Measurements from ENCODE around the gene CORO1C. TPM values are rescaled to one million over a fixed set of nuclear protein-coding genes. Genes with fewer than 3 reads are reported as not detected.

Gene CORO1C
- total RNA-seq, 2 donors from 2014 or later, result 59.6 to 70.7 TPM

- Histone ChIP-seq H3K27ac (no peak overlapping the region), H3K4me1 (peaks cover 0 to 12% of the 10 kb centered on the region in 2 donors), H3K9me3 (no peaks in the 10 kb centered on the region), H3K36me3 (no peaks in the 10 kb centered on the region), H3K4me3 (no peak overlapping the region), H3K27me3 (no peaks in the 10 kb centered on the region)
- DNase-seq (ENCODE audit: low spot score), result no peak
- no peak for TF ChIP-seq CTCF (IDR thresholded peaks at IDR 0.05)
Observed at GRCh38 chr12:108606492-108606891, 124.8 kb downstream of the CORO1C start.

- H3K27ac ChIP-seq, result no peak overlapping the region
- H3K4me1 ChIP-seq, result peaks cover 0 to 12% of the 10 kb centered on the region in 2 donors
- H3K36me3 ChIP-seq, result no peaks in the 10 kb centered on the region
- no peaks in the 10 kb centered on the region for H3K9me3 ChIP-seq
- H3K27me3 ChIP-seq, result no peaks in the 10 kb centered on the region
- H3K4me3 ChIP-seq, result no peak overlapping the region
- no peak for DNase-seq (ENCODE audit: low spot score)
- no peak for TF ChIP-seq CTCF (IDR thresholded peaks at IDR 0.05)
Observed at GRCh38 chr12:108605690-108606406, 125.5 kb downstream of the CORO1C start.

- H3K27ac ChIP-seq, result no peak overlapping the region
- no peaks in the 10 kb centered on the region for H3K27me3 ChIP-seq
- H3K4me3 ChIP-seq, result no peak overlapping the region
- no peaks in the 10 kb centered on the region for H3K9me3 ChIP-seq
- H3K4me1 ChIP-seq, result peaks cover 0 to 11% of the 10 kb centered on the region in 2 donors
- DNase-seq (ENCODE audit: low spot score), result no peak
- no peak for TF ChIP-seq CTCF (IDR thresholded peaks at IDR 0.05)
- H3K36me3 ChIP-seq, result no peaks in the 10 kb centered on the region
Observed at GRCh38 chr12:108605000-108605689, 126.2 kb downstream of the CORO1C start.

GRCh38 chr12:108604208-108604941 lies 126.9 kb downstream of the CORO1C start:
- Histone ChIP-seq H3K9me3 (no peaks in the 10 kb centered on the region), H3K27me3 (no peaks in the 10 kb centered on the region), H3K4me1 (peaks cover 0 to 3% of the 10 kb centered on the region in 2 donors), H3K27ac (no peak overlapping the region), H3K36me3 (no peaks in the 10 kb centered on the region), H3K4me3 (no peak overlapping the region)
- no peak for TF ChIP-seq CTCF (IDR thresholded peaks at IDR 0.05)
- no peak for DNase-seq (ENCODE audit: low spot score)

GRCh38 chr12:108603743-108604142 lies 127.6 kb downstream of the CORO1C start:
- H3K4me1 ChIP-seq, result no peaks in the 10 kb centered on the region
- H3K4me3 ChIP-seq, result no peak overlapping the region
- TF ChIP-seq CTCF (IDR thresholded peaks at IDR 0.05), result no peak
- H3K36me3 ChIP-seq, result no peaks in the 10 kb centered on the region
- no peak for DNase-seq (ENCODE audit: low spot score)
- H3K9me3 ChIP-seq, result no peaks in the 10 kb centered on the region
- H3K27me3 ChIP-seq, result no peaks in the 10 kb centered on the region
- H3K27ac ChIP-seq, result no peak overlapping the region

Measured in right atrium auricular region (tissue), 2 donors.